ENCODE measurements around the gene POR.

The POR gene

DNA sequence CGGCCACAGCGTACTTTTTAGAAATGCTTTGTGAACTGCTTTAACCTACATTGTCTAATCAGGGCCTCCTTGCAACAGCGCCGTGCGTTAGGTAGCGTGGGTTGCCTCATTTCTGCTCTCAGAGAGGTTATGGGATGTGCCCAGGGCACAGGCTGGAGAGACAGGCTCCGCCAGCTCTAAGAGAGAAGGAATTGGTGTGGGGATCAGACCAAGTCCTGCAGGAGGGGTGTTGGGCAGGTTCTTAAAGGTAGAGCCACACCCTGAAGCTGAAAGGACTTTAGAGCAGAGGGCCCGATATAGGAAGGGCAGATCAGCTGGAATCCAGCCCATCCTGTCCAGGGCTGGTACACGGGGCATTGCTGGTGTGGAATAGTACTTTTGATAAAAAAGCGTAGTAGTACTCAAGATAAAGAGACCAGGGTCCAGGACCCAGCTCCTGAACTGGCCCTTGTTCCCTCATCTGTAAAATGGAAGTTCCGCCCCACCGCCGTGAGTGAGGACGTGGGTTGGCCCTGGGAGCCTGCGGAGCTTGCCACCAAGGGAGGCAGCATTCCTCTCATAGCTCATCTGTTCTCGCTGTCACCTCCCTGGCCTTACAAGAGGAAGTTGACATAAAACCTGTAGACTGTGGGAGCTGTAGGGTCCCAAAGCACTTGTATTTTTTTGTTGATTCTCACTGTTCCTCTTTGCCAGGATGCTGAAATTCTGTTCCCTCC is 42.2 kb downstream of the POR start:
- TF ChIP-seq, protein P1, sequence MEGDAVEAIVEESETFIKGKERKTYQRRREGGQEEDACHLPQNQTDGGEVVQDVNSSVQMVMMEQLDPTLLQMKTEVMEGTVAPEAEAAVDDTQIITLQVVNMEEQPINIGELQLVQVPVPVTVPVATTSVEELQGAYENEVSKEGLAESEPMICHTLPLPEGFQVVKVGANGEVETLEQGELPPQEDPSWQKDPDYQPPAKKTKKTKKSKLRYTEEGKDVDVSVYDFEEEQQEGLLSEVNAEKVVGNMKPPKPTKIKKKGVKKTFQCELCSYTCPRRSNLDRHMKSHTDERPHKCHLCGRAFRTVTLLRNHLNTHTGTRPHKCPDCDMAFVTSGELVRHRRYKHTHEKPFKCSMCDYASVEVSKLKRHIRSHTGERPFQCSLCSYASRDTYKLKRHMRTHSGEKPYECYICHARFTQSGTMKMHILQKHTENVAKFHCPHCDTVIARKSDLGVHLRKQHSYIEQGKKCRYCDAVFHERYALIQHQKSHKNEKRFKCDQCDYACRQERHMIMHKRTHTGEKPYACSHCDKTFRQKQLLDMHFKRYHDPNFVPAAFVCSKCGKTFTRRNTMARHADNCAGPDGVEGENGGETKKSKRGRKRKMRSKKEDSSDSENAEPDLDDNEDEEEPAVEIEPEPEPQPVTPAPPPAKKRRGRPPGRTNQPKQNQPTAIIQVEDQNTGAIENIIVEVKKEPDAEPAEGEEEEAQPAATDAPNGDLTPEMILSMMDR (IDR thresholded peaks at IDR 0.05; ENCODE audit: low read length, missing control alignments), result no peak
- DNase-seq (ENCODE audit: low read depth), result no peak
- no peak overlapping the region for H3K4me3 ChIP-seq (replicated peaks; ENCODE audit: low read depth, low read length)

GRCh38 chr7:75958802-75959543 is 44.0 kb downstream of the POR start:
- DNase-seq (ENCODE audit: low read depth), result no peak
- no peak overlapping the region for H3K4me3 ChIP-seq (replicated peaks; ENCODE audit: low read depth, low read length)
- TF ChIP-seq, protein P1 (IDR thresholded peaks at IDR 0.05; ENCODE audit: low read length, missing control alignments), result no peak

- TF ChIP-seq, protein P1 (IDR thresholded peaks at IDR 0.05; ENCODE audit: low read length, missing control alignments), result no peak
- DNase-seq (ENCODE audit: low read depth), result no peak
- no peak overlapping the region for H3K4me3 ChIP-seq (replicated peaks; ENCODE audit: low read depth, low read length)
Observed at GRCh38 chr7:75960372-75960771, 45.4 kb downstream of the POR start.

- TF ChIP-seq, protein P1 (IDR thresholded peaks at IDR 0.05; ENCODE audit: low read length, missing control alignments), result no peak
- DNase-seq (ENCODE audit: low read depth), result no peak
- H3K4me3 ChIP-seq (replicated peaks; ENCODE audit: low read depth, low read length), result no peak overlapping the region
Observed at GRCh38 chr7:75961218-75961617, 46.3 kb downstream of the POR start.

DNA sequence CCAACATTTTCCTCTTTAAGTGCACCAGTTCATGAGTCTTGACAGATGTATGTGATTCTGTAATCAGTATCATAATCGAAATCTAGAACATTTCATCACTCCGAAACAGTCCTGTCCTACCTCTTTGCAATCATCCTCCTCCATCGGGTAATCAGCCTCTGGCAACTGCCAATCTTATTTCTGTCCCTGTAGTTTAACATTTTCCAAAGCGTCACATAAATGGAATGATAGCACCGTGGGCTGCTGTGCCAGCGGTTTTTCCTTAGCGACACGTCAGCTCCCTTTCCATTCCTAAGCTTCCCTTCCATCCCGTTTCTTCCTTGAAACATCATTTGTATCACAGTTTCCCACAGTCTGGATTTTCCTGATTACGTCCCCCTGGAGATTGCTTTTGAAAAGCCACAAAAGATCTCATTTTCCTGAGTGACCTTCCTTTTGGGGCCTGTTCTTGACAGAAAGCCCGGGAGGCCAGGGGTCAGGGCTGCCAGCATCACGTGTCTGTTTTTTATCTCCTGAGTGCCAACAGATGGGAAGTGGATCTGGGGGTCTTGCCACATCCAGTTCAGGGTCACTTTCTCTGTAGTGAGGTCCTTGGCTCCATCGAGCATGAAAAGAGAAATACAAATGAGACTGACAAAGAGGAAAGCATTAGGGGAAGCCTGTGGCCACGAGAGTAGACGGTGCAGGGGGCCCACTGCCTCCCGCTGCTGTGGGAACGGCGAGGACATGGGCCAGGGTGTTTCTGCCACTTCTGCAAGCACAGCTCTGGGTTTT is 47.8 kb downstream of the POR start:
- peak; percentile 84 for DNase-seq (ENCODE audit: low read depth)
- no peak overlapping the region for H3K4me3 ChIP-seq (replicated peaks; ENCODE audit: low read depth, low read length)
- TF ChIP-seq, protein P1 (IDR thresholded peaks at IDR 0.05; ENCODE audit: low read length, missing control alignments), result no peak

- TF ChIP-seq, protein P1 (IDR thresholded peaks at IDR 0.05; ENCODE audit: low read length, missing control alignments), result no peak
- H3K4me3 ChIP-seq (replicated peaks; ENCODE audit: low read depth, low read length), result no peak overlapping the region
- DNase-seq (ENCODE audit: low read depth), result peak; percentile 30
Observed at GRCh38 chr7:75963381-75963995, 48.5 kb downstream of the POR start.

Data from fibroblast of pulmonary artery (primary cell).